GM19463 (cell line): ENCODE results near the gene DPYSL5.
"Not testable (repeated sequence)": the region's sequence is repeated elsewhere in the genome, so short reads cannot be mapped to it uniquely, and the experiment has no call there.

ENCODE experiments used
- ATAC-seq: cut with Tn5 transposase; IDR thresholded peaks from one replicate; pipeline ENCODE4 v1.9.1; 2021; ENCODE audit warnings: mild to moderate bottlenecking, moderate library complexity; ENCODE audit not compliant: unreplicated experiment

DPYSL5 gene

GRCh38 chr2:26873286-26873983, 25.5 kb downstream of the DPYSL5 start:
- no peak for ATAC-seq

- no peak for ATAC-seq
Observed at GRCh38 chr2:26874514-26874913, 26.6 kb downstream of the DPYSL5 start.

DNA sequence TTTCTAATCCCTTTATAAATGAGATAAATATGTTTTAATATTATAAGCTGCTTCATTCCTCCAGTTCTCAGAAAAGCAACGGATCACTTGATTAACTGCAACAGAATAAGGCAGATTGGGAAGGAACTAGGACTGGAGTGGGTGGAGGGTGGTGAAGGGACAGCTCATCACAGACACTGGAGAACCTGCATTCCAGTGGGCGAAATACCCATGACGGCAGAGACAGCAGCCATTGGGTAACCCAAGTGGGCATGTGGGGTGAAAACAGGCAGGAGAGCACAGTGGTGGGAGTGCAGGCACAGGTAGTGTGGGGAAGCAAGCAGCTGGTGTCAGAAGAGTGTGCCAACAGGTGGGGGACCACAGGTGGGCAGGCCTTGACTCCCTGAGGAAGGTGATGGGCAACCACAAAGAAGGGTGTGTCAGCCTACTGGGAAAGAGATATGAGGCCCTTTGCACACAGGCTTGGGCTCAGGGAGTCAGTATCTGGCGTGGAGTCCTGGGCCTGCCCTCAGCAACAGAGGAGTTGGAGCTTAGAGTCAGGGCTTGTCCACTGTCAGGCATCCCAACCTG, 27.2 kb downstream of the DPYSL5 start:
- no peak for ATAC-seq

DNA sequence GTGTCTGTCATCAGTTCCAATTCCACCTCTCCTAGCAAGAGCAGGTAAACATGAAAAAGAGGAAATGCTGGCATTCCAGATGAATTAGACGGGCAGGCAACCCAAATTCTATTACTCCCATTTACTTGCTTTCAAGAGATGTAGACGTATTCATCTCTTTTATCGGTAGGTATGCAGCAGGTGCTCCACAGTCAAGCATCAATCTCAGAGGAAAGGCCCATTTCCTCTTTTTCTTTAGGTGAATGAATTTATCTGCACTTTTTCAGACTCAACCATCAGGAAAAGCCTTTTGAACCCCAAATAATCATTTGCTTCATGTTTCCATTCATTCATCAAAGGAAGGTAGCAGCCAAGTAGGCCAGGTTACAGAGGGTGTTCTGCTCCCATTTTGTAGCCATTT, 27.9 kb downstream of the DPYSL5 start:
- ATAC-seq: no peak

DNA sequence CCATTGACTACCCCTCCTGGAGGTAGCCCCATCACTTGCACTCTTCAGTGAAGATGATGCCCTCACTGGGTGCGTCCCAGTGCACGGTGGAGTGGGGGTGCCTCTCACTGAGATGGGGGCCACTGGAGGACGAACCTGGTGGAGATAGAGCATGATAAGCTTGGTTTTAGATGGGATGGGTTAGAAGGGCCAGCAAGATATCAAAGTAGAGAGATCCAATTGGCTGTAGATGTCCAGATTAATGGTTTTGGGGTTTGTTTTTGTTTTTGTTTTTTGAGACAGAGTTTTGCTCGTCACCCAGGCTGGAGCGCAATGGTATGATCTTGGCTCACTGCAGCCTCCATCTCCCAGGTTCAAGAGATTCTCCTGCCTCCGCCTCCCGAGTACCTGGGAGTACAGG, 28.3 kb downstream of the DPYSL5 start:
- no peak for ATAC-seq

- ATAC-seq: no peak
Observed at GRCh38 chr2:26877276-26877675, 29.3 kb downstream of the DPYSL5 start.

- ATAC-seq: no peak
Observed at GRCh38 chr2:26880161-26880560, 32.2 kb downstream of the DPYSL5 start.

DNA sequence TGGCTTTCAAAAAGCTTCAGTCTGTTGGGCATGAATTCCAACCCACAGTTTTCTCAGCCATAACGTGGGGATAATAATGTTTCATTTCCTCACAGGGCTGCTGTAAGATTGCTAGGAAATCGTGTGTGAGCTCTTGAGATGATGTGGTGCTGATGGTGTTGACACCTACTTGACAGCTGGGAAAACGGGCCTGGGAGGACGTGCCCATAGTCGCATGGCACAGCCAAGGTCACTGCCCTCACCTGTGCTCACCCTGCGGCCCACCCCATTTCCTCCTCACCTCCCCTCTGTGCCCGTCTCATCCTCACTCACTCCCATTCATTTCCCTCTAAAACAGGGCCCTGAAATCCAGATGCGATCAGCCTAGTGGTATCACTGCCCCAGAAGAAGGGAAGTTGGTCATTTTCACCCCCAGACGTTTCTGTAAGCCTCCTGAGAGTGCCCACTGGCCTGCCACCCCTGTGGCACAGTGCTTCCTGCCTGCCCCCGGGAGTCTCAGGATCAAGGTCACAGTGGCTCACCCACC, 33.0 kb downstream of the DPYSL5 start:
- ATAC-seq: no peak

GRCh38 chr2:26882220-26882619, 34.3 kb downstream of the DPYSL5 start:
- not testable (repeated sequence) for ATAC-seq

DNA sequence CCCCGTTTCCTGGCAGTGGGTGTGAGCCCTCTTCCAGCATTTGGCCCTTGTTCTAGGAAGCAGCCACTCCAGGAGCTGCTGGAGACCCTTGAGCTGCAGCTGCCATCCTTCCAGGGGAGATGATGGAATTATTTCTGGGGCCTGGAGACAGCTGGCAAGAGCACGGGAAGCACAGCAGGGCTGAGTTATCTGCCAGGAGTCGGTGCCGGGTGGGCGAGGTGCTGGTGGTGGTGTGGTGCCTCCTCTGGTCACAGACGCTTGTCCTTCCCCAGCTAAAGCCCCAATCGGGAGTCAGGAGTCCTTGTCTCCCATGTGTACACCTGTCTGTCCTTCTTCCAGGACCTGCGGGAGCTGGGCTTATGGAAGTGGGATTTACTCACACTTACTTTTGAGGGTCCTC, 36.0 kb downstream of the DPYSL5 start:
- no peak for ATAC-seq

DNA sequence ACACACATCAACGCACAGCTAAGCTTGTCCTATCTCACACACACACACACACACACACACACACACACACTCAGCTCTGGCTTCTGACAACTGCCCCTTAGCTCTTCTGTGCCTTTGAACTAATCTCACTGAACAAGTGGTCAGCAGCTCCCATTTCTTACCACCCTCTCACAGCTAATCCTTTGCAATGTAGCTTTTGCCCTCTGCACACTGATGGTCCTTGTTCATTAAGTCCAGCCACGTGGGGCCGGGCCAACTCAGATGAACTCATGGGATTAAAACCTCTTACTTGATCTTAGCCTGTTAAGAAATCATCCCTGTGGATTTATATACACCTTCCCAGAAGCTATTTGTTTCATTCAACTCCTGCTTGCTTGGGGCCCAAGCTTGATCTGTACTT, 36.6 kb downstream of the DPYSL5 start:
- no peak for ATAC-seq

DNA sequence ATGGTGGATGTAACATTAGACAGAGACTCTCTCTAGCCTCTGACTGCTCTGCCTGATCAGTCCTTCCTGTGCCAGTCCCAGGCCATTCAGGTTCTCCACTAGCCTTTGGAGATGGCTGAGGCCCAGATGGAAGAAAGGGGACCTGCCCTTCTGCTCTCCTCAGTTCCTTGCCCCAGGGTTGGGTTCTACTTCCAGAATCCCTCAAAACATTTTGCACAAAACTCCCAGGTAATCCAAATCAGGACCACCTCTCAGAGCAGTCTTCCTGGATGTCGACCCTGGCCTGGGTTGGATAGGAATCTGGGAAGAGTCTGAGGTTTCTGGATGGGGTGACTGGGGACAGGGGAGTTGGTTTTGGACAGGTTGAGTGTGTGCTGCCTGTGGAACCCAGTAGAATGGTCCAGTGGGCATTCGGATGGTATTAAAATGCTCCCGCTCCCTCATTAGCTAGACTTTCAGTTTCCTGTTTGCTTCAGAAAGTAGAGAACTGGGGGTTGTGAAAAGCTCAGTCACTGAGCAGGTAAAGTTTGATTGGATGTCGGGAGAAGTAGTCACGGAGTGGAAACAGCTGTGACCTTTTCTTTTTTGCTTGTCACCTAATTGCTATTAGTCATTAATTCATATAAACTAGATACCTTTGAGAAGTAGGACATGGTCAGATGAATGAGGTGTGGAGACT, 37.9 kb downstream of the DPYSL5 start:
- no peak for ATAC-seq

DNA sequence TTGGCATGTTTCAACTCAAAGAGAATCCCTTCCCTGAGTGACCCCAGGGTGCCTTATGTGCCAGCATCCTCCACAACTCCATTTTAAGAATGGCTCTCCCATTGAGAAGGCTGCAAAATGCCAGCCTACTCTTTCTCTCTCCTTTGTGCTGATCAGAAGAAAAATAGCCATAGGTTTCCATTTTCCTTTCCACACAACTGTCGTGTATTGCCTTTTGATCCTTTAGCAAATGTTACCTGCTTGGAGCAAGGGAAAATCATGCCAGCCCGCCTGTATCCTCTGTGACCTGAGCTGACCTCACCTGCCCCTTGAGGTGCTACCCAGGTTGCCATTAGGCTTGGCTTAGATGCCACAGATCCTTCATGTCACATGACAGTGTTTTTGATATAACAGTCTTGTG, 38.8 kb downstream of the DPYSL5 start:
- no peak for ATAC-seq

GRCh38 chr2:26887151-26887550, 39.2 kb downstream of the DPYSL5 start:
- ATAC-seq: no peak

GRCh38 chr2:26889796-26890195, 41.9 kb downstream of the DPYSL5 start:
- no peak for ATAC-seq

DNA sequence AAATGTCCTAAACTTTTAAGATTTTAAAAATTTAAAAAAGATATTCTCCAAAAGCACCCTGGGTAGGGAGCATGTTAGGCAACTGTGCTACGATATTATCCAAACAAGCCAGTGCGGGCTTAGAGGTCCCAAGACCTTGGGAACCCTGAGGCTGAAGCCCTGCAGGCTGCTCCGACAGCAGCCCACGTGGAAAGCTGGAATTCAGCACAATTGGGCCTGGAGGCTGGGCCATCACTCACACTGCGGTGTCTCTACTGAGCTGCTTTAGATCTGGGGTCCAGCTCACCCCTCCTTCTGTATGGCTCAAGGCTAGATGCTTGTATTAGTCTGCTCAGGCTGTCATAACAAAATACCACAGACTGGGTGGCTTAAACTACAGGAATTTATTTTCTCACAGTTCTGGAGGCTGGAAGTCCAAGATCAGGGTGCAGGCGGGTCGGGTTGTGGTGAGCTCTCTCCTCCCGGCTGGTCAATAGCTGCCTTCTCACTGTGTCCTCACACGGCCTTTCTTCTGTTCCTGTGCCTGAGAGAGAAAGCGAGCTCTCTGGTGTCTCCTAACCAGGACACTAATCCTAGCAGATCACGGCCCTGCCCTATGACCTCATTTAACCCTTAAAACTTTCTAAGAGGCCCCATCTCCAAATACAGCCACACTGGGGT, 42.5 kb downstream of the DPYSL5 start:
- no peak for ATAC-seq

GRCh38 chr2:26892133-26892532, 44.2 kb downstream of the DPYSL5 start:
- no peak for ATAC-seq

DNA sequence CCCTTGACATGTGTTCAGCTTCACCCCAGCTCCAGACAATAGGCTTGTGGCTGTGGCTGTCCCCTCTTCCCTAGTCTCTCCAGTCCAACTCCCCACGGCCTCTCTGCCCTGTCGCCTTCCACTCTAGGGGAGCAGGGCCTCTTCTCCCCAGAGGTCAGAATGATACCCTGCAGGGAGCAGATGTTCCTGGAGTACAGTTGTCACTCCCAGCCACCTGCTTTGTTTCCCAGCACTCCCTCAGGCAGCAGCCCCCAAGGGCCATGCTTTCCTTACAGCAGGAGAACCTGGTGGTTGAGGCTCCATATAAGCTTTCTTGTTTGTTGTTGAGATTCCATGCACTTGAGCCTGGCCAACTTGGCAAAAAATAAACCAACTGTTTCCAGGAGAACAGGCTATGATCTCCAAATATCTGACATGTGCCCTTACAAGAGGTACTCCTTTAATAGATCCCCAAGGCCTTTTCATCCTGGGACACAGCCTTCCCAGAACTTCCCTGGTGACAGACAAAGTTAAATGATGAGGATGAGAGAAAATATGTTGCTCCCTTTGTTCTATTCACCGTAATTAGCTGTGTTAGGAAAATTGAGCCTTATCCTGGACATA, 45.1 kb downstream of the DPYSL5 start:
- ATAC-seq: no peak

DNA sequence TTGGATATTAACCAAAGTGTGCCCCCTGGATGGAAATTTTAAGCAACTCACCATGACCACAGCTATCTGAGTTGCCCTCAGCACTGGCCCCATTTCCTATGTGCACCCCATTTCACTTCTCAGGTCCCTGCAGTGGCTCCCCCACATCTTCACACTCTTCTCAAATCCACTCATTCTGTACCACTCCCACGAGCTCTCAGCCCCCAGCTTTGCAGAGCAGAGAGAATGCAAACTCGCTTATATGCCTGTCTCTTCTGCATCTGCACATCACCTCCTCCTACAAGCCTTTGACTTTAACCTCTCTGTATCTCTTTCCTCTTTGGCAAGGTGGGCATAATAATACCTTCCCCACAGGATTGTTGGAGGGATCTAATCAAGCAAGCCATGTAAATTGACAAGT, 46.2 kb downstream of the DPYSL5 start:
- no peak for ATAC-seq

DNA sequence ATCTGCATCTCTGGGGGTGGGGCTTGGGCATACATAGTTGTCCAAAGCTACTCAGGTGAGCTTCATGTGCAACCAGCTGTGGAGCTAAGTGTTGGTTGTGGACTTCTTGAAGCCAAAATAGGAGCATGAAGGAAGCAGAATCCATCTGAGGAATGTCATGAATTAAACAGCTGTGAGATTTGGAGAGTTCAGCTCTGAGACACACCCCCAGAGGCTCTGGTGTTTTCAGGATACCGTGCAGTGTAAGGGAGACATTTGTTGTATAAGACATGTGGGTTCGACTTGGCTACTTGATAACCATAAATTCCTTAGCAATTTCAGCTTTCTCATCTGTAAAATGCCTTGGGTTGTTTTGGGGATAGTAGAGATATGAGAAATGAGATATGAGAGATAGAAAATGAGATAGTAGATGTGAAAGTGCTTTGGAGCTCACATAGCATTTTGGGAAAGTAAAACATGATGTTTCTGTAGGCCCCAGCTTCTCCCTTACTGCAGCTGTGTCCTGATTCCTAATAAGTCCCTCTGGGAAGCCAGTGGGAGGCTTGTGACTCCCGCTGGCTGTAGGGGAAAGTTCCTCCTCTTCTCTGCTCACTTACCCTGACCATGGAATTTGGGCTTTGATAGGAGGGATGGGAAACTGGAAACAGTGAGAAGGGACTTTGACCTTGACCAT, 50.0 kb downstream of the DPYSL5 start:
- no peak for ATAC-seq
